ENCODE results near the gene PERM1.

DNA sequence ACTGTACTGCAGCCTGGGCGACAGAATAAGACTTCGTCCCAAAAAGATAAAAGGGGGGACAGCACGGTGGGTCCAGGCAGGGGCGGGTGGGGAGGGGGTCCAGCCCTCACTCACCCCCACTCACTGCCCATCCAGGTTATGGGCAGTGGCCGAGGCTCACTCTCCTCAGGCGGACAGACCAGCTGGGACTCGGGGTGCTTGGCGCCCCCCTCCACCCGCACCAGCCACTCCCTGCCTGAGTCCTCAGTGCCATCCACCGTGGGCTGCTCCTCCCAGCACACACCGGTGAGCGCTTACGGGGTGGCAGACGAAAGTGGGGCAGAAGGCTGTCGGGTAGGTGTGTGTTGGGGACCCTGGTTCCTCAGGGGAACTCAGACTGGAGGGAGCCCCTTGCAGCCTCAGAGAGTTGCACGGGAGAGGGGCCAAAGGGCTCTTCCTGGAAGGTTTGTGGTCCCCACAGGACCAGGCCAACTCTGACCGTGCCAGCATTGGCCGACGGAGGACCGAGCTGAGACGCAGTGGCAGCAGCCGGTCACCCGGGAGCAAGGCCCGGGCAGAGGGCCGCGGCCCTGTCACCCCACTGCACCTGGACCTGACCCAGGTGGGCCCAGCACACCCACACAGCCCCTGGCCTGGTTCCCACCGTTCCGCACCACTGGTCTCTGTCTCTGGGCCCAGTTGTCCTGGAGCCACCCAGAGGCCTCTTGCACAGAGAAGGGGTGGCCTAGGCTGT, 9.0 kb downstream of the PERM1 start:
- TF ChIP-seq EZH2 (IDR thresholded peaks at IDR 0.05; ENCODE audit: low read length, unreplicated experiment) = no peak
- TF ChIP-seq, protein P1, sequence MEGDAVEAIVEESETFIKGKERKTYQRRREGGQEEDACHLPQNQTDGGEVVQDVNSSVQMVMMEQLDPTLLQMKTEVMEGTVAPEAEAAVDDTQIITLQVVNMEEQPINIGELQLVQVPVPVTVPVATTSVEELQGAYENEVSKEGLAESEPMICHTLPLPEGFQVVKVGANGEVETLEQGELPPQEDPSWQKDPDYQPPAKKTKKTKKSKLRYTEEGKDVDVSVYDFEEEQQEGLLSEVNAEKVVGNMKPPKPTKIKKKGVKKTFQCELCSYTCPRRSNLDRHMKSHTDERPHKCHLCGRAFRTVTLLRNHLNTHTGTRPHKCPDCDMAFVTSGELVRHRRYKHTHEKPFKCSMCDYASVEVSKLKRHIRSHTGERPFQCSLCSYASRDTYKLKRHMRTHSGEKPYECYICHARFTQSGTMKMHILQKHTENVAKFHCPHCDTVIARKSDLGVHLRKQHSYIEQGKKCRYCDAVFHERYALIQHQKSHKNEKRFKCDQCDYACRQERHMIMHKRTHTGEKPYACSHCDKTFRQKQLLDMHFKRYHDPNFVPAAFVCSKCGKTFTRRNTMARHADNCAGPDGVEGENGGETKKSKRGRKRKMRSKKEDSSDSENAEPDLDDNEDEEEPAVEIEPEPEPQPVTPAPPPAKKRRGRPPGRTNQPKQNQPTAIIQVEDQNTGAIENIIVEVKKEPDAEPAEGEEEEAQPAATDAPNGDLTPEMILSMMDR (conservative IDR thresholded peaks at IDR 0.05; ENCODE audit: low read depth, low read length) = no peak
- TF ChIP-seq EZH2phosphoT487 (IDR thresholded peaks at IDR 0.05; ENCODE audit: borderline replicate concordance, low read length) = no peak
